NCI-H510A (cell line): ENCODE data around the gene FAM181A.
A peak's percentile ranks its signal among the peaks of the same experiment; 100 is the strongest.

Experiments used
- DNase-seq: peaks from one replicate; lab custom pipeline; 2025; lab: John Stamatoyannopoulos, UW

The FAM181A gene

DNA sequence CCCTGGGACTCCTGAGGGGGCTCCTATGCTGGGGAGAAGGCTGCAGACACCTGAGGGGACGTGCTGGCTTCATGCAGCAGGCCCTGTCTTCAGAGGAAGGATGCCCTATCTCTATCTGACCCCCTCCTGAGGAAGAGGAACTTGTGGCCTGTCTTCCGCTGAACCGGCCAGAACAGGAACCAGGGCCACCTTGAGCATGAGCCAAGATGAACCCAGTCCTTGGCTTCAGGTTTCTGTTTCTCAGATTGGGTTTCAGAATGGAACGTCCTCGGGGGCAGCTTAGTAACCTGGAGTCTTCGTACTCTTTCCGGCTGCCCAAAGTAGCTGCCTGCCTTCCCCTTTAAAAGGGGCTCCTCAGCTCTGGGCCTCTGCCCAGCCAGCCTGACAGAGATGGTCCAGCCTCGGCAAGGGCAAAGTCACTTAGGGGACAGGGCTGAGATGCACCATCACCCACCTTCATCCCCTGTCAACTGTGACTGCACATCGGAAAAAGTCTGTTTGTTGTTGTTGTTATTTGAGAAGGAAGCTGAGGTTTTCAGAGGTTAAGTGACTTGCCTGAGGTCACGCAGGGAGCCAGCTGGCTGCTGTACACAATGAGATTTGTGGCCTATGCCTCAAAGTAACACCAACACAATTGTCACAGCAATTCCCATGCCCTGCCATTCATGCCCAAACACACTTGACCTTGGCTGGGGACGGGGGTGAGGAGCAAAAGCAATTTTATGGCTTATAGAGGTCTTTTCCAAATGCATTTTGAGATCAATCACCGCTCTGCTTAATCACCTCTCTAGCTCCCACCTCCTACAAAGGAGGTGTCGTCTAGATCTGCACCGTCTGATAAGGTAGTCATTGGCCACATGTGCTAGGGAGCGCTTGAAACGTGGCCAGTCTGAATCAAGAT, 35.8 kb downstream of the FAM181A start:
- no peak for DNase-seq

DNA sequence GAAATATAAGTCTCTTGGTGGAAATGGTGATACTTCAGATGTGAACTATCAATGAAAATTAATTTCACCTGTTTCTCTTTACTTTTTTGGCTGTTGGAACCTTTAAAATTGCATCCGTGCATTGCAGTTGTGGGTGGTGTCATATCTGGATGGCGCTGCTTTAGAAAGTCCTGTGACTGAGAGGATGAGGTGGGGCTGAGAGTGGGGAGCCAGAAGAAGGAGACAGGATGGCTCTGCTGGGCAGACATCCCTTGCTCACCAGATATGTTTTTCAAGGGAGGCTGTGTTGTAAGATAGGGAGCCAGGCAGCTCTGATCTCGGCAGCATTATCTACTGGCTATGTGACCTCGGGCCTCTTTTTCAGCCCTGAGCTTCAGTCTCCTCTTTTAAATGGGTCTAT, 36.5 kb downstream of the FAM181A start:
- no peak for DNase-seq

DNA sequence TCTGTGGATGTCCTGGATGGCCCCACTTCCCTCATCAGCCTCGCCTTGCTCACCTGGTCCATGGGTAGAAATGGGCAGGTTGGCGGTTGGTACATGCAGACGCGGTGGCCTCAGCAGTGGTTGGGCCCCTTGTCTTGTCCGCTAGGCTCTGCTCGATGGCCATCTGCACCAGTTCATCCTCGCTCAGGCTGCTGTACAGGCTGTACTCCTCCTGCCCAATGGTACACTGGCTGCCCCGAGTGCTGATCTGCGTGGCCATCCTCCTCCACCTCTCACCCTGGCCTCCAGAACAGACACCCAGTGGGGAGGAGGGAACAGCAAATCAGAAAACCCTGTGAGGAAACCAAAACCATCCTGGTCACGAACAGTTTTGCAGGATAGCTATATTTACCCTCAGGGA, 37.1 kb downstream of the FAM181A start:
- no peak for DNase-seq

DNA sequence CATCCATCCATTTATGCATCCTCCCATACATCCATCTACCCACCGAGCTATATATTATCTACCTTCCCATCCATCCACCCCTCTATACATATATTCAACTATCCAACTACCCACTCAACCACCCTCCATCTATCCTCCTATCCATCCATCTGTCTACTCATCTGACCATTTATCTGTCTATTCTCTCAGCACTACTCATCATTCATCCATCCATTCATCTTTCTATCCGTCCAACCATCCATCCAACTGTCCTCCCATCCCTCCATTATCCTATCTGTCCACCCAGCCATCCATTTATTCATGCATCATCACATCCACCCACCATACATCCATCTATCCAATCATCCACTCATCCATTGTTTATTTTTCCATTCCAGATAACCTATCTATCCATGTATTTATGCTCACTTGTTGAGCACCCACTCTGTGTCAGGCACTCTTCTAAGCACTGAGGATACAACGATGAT, 37.7 kb downstream of the FAM181A start:
- no peak for DNase-seq

DNA sequence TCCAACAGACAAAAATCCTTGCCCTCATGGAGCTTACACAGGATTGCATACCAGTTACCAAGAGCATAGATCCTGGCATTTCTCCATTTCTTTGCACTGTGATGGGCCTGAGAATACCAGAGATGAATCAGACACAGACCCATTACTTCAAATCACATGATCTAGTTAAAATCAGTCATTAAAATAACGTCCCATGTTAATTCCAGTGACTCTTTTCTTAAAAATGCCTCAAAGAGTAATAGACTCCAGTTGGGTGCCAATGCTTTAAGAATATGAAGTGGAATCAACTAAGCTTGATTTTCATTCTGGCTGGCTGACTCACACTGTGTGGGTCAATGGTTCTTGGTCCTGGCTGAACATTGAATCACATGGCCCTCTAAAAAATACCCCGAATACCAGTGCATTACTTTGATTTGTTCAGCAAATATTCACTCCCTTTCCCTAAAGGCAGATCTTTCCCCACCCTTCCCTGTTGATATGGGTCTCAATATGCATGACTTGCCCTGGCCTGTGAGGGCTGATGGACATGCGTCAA, 38.2 kb downstream of the FAM181A start:
- no peak for DNase-seq

DNA sequence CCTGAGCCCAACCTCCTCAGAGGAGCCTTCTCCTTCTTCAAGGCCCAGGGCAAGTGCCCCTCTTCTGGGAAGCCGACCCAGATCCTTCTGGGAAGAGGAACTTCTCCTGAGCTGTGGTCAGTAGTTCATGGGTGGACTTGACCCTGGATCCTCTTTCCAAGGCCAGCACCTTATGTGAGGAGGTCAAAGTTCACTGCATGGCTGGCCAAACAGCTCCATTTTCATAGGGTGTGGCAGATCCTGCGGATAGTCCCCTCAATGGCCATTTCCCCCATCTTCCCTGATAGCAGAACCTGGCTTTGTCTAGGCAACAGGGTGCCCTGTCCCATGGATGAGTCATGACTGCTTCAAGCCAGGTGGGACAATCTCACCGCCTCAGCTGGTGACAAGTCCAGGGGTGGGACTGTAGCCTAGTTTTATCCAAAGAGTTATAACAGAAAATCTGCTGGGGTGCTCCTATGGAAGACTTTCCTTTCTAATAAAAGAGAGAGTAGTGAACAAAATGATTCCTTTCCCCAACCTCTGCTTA, 38.9 kb downstream of the FAM181A start:
- no peak for DNase-seq

DNA sequence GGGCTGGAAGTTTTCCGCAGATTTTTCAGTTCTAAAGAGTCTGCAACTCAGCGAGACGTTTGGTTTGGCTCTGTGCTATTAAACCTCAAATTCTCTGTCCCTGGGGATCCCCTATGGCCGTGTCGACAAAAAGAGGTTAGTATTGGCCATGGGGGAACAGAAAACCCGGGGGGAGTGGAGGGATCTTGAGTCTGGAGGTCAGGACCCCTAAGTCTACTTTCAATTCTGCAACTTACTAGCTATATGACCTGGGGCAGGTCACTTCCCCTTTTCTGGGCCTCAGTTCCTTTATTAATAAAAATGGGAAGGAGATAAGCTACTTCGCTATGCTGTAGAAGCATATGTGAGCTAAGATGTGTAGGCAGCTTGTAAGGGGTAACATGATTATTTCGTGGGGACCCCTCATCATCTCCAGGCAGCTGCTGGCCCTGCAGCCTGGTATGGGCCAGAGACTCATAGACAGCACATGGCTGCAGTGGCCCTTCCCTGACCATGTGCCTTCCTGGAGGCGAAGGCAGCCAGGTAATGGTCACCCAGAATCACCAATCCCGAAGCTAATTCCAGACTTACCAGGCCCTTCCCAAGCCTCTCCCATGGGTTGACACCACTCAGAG, 40.6 kb downstream of the FAM181A start:
- DNase-seq, result no peak

DNA sequence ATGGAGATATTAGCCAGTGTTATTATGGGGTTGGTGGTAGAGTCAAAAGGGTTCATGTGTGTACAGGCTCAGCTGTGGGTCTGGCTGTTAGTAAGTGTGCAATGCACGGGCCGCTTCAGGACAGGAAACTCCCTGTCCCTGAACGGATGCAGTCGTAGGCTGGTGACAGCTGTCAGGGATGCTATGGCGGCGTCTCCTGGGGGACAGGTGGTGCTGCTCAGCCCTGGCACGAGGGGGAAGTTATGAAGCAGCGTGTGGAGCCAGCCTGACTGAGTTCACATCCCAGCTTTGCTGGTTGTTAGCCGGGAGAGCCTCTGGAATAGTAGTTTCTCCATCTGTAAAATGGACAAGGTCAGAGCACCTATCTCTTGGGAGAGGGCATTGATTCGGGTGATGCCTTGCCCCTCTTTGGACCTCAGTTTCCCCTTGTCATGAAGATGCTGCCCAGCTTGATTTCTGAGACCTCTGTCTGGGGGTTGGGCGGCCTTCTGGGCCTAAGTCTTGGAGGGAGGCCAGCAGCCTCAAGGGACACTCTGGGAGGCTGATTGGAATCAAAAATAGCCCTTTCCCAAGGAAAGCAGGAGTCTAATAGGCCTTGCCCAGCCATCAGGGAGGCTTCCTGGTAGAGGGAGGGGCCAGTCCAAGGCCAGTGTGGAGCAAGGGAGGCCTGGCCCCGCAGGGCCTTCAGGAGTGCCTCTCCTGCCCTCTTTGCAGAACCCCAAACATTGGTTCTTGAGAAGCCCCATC, 42.1 kb downstream of the FAM181A start:
- no peak for DNase-seq

DNA sequence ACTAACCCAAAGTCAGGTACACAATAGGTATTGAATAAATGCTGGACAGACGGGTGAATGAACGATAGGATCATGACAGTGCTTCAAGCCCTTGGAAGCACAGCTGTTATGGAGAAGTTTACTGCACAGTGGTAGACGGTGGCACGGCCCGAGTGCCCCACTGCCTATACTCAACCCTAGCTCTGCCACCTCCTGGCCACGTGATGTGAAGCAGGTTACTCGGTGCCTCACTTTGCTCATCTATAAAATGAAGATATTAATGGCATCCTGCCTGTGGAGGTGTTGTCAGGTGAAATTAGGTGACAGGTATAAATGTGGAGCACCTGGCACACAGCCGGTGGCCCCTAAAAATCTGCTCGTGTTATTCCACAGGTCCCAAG, 43.4 kb downstream of the FAM181A start:
- peak; percentile 22 for DNase-seq

DNA sequence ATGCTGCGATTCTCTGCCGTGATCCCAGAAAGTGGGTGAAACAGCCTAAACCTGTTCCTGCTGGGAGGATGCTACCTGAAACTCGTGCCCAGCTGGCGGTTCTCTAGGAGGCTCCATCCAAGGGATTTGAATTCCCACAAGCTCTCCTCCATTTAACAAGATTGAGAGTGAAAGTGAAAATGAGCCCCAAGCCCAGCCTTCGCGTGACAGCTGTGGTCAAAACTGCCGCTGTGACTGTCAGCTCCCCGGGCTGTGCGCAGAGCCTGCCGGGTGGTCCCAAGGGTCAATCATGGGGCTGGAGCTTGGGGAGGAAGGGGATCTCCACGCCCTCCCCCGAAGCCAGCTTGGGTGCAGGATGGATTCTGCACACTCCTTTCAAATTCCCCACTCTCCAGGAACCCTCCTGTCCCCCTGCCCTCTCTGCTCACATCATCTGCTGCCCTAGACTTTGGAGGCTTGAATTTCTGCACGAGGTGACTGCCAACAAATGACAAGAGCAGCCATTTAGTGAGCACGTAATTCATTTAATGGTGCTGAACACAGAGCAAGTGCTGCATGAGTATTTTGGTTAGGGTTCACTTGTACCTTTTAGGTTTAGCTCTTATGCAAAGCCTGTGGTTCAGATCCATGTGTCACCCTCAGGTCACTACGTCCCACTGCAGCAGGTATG, 44.0 kb downstream of the FAM181A start:
- no peak for DNase-seq

DNA sequence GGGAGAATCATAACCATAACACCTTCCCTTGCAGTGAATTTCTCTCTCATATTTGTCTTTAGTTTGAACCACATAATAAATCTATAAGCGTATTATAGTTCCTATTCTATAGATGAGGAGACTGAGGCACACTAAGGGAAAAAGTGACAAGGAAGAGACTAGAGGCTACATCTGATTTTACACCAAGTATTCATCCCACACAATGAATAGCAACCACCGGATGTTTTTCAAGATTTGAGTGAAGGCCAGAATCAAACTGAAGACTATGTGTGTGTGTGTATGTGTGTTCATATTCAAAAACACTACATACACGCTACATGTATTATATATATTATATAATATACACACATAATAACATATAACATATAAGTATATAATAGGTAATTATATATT, 44.5 kb downstream of the FAM181A start:
- DNase-seq, result no peak

DNA sequence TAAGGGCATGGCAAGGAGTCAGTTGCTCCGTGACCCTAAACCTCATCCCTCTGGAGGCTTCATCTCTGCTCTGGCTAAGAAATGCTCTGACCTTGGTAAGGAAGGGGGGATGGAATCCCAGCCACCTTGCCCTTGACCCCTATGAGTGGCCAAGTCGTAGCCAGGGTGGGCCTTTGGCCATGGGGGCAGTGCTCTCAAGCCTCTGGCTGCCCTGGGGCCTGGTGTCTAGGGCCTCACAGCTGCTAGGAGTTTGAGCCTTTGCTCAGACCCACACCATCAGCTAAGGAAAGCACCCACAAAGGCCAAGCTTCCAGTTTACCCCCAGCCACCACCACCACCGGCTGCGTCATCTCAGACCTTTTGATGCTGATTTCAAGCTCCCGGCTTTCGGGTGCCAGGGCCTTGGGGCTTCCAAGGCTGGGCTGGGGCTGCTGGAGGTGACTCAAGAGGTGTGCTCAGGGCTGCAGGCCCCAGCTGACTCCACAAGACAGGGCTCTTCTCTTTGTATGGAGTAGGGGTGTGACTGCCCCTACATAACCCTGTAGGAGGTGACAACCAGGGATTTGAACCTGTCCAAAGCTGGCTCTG, 45.6 kb downstream of the FAM181A start:
- DNase-seq, result no peak

DNA sequence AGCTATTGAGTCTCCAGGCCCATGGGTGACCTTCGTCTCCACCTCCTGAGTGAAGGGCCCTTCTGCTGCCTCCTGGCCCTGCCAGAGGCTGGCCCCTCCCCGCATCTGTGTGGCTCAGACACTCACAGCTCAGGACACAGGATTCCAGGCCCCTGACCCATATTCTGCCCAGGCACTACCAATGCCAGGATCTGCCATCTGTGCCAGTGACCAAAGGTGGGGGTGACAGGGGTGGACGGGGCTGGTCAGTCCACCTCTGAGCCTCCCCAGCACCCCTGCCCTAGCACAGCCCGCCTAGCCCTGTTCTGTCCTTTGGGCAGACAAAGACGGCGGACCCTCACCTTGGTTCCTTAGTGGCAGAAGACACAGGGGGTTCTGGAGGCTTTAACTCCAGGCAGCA, 46.5 kb downstream of the FAM181A start:
- DNase-seq, result no peak

DNA sequence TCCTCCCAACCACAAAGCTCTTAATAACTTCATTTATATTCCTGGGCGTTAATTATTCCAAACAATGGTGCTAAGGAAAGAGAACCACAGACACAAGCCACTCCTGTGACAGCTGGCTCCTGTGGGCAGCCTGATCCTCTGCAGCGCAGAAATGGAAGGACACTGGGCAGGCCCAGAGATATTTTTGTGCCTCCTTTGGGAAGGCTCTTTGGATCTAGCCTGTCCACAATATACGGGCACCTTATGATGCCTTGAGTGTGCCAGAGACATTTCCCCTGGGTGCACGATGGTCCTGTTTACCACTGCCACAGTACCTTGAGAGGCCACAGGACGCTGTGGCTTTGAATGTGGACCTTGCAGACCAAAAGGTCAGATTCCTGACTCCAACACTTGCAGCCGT, 47.2 kb downstream of the FAM181A start:
- DNase-seq, result no peak

DNA sequence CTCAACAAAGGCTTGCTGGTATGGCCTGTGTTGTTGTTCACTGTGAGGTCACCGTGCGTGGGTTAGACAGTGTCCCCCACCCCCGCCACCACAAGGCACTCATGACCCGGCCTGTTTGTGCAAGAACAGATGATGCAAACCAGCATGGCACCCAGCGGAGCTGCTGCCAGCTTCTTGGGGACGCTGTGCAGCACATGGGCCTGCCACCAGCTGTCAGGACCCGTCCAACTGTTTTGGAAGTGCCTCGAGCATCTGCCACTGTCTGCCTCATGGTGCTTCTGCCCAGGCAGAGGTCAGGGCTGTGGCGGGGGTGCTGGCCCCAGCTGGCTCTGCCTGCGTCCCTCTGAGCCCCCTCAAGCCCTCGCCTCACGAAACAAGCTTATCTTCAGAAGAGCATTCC, 47.7 kb downstream of the FAM181A start:
- no peak for DNase-seq

DNA sequence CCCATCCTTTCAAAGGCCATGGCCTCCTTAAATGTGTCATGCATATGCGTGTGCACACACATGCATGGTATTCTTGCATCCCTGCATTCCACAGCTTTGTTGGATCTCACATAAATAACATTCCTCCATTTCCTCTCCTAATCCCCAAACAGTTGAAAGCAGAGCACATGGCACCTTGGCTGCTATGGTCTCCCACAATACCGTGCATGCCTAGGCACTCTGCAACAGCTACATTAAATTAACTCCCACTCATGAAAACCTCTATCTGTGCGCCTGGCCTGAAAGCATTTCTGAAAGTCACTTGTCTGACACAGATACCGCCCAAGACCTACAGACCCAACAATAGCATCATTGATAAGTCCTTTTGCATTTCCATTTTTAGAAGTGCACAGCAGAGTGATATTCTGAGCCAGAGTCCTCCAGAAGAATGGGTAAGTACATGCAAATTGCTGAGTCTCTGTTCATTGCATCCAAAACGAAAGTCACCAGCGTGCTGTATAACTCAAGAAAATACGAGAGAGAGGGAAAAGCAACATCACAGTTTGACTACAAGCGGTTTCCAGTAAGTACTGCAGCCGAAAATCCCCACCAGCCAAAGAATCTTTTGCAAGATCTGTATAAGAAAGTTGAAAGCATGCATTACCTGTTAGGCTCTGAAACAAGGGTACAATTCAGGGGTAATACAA, 48.8 kb downstream of the FAM181A start:
- no peak for DNase-seq

DNA sequence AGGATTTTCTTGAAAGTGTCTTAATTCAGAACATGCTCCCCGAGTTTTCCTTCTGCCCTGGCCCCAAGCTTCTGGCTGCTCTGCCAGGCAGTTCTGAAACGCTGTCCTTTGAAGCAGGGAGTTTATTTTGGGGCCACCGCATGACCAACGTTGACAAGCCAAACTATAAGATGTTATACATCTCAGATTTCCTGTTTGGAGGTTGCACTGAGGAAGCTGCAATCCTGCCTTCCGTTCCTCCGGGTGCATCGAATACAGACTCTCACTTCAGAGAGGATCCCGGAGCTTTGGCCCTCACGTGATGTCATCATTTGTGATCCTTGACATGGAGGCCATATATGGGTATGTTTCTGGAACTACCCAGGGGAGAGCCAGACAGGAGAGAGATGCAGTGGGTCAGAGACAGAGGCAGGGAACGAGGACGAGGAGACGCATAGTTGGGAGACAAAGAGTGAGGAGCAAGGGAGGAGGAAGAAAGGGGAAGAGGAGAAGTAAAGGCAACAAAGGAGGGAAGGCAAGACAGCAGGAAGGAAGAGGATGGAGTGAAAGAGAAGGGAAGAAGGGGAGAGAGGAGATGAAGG, 49.4 kb downstream of the FAM181A start, which contains the start of gene ASB2:
TSS of gene ASB2 (minus strand) at position 94 of the 581 bp plus-strand sequence. CDS start 12,031 bp downstream, outside the sequence.
- no peak for DNase-seq

DNA sequence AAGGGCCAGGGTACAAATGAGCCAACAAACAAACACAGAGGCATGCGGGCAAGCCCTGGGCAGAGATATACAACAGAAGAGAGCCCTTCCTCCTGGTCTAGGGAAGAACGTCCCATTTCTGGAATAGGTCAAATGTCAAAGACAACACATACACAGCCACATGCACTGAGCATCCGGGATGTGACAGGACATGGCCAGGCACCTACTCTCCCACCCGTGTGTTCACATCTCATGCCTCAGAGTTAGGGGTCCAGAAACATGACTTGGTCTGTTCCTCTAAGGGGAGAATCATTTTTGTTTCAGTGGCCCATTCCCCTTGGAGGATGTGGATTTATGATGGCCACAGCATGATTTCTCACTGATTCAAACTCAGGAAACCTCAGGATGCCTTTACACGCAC, 50.0 kb downstream of the FAM181A start:
- DNase-seq, result no peak

DNA sequence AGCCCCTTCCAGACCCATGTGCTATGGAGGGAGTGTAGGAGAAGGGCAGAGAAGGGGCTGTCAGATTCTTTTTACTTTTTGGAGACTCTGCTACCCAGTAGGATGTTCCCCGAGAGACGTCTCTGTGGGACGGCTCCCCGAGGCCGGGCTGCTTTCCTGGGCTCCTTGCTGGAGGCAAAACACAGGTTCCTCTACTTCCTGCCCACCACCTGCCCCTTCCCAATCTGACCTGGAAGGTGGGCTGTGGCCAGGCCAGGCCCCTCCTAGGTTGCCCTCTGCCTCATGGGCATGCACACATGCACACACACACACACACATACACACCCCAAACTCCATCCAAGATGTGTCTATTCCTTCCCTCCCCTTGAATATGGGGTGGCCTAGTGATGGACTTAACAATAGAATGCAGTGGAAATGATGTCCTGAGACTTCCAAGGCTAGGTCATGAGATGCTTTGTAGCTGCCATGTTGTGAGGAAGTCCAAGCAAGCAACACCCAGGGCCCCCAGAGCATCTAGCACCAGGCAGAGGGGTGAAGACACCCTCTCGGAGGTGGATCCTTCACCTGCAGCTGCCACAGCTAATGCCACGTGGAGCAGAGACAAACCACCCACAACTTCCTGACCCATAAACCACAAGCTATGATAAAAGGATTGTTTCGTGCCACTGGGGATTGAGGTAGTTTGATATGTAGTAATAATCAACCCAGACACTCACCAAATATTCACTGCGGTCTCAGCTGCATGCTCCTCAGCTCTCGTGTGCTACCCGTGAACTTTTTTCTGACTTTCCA, 50.8 kb downstream of the FAM181A start:
- no peak for DNase-seq
